GM21528 (cell line): ENCODE results near the gene GSTM5.
"Not testable (repeated sequence)": the region's sequence is repeated elsewhere in the genome, so short reads cannot be mapped to it uniquely, and the experiment has no call there.

Experiments used
- ATAC-seq: cut with Tn5 transposase; IDR thresholded peaks from one replicate; pipeline ENCODE4 v1.9.1; 2021; ENCODE audit warnings: mild to moderate bottlenecking, moderate library complexity; ENCODE audit not compliant: unreplicated experiment, low FRiP score

The GSTM5 gene

DNA sequence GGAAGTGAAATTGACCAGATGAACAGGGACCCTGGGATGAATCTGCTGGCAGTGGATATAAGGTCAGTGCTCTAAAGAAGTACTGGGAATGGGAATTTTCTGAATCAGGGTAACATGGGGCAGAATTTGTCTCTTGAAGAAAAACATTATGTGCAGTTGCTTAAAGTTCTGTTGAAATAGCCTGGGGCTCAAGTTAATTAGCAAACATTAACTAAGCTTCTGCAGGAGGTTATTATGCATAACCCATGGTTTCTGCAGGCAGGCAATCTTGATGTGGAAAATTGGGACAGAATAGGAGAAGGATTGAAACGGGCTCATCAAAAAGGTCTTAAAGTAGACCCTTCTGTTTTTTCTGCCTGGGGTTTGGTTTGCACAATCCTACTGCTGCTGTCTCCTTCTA, 14.0 kb downstream of the GSTM5 start:
- ATAC-seq: no peak

DNA sequence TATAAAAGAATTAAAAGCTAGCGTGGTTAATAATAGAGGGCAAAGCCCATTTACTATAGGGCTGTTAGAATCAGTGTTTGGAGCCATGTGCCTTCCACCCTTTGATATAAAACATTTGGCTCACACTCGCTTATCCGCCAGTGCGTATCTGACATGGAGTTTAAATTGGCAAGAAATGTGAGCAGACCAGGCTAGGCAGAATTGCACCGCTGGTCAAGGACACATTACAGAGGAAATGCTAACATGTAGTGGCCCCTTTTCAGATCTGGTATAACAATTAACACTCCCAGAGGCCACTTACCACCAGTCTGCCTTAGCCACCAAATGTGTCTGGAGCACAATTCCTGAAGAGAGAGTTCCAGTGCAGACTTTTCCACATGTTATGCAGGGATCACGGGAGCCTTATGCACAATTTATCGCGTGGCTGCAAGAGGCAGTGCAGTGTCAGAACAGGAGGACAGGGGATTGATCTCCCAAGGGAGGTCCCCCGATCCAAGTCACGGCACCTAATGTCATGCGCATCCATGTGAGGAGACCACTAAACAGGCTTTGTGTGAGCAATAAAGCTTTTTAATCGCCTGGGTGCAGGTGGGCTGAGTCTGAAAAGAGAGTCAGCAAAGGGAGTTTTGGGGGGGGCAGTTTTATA, 14.8 kb downstream of the GSTM5 start:
- ATAC-seq: no peak

DNA sequence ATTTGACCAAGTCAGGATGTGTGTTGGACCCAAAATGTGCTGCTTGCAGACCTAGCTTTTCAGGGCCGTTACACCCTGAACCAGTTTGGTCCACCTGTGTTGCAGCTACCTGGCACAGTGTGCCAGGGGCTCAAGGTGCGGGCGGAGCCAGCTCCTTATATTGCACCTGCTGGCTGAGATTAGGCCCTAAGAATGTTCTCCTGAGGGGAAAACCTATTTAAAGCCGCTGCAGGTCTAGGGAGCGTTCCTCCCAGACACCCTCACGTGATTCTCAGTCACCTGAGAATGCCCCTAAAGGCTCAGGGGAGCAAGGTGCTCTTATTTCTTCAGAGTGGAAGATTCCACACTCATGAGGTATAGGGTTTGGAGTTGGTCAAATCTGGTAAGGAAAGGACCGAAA, 16.8 kb downstream of the GSTM5 start:
- no peak for ATAC-seq

DNA sequence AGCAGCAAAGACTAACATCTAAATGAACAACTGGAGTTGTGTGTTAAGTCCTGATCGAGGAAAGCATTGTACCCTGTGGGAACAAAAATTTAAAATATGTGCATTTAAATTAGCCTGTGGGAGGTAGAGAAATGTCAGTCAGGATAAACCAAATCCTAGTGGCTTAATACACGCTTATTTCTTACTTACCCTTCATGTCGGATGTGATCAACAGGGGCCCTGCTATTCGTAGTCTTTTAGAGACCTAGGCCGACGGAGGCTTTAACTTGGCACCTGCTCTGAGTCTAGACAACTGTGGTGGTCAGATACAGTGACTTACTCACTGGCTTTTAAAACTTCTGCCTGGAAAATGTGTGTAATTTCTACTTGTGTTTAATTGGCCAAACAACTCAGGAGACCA, 18.6 kb downstream of the GSTM5 start:
- no peak for ATAC-seq

DNA sequence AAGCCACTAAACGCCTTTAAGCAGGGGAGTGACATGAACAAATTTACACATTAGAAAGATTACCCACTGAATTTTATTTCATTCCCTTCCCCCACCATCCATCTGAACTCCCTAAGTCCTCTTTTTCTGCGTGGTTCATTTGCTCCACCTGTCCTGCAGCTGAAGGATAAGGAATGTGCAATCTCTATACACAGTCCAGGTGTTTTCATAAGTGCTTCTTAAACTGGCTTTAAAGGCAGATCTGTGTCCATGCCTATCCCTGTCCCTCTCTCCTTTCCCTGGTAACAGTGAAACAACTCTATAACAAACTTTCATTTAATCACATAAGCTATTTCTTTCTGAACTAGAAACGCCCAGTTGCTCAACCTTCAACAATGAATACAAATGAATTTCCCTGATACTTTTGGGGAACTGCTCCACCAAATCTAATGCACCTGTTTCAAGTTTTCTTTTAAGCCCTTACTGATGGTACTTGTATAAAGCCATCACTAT, 20.4 kb downstream of the GSTM5 start:
- ATAC-seq: no peak

GRCh38 chr1:109733236-109733870, 21.3 kb downstream of the GSTM5 start:
- ATAC-seq: no peak

- ATAC-seq: peak; percentile 64
Measured at GRCh38 chr1:109739738-109740614, 27.9 kb downstream of the GSTM5 start.

GRCh38 chr1:109740615-109741373, 28.7 kb downstream of the GSTM5 start, which contains the start of gene GSTM3:
TSS of gene GSTM3 (minus strand) at chr1:109741038. CDS start at chr1:109740287, 751 bp downstream.
- no peak for ATAC-seq

GRCh38 chr1:109748311-109748710, 36.3 kb downstream of the GSTM5 start:
- not testable (repeated sequence) for ATAC-seq

DNA sequence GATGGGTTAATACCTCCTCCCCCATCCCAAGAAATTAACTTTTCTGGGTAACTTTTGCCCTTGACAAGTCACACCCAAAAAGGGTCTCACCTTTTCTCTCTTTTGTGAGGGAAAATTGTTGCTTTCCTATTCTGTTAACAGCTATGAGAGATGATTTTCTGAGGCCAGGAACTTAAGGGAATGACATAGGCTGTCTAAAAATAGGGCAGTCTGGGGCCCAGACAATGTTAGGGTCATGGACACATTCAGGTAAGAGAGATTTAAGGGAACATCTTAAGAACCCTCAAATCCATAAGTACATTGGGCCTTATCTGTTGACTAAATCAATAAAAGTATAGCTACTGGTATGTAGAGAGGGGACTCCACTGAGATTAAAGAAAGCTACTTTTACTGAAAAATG, 37.2 kb downstream of the GSTM5 start:
- no peak for ATAC-seq

- no peak for ATAC-seq
Measured at GRCh38 chr1:109750241-109750882, 38.3 kb downstream of the GSTM5 start.

- ATAC-seq: no peak
Measured at GRCh38 chr1:109750920-109751319, 38.9 kb downstream of the GSTM5 start.

DNA sequence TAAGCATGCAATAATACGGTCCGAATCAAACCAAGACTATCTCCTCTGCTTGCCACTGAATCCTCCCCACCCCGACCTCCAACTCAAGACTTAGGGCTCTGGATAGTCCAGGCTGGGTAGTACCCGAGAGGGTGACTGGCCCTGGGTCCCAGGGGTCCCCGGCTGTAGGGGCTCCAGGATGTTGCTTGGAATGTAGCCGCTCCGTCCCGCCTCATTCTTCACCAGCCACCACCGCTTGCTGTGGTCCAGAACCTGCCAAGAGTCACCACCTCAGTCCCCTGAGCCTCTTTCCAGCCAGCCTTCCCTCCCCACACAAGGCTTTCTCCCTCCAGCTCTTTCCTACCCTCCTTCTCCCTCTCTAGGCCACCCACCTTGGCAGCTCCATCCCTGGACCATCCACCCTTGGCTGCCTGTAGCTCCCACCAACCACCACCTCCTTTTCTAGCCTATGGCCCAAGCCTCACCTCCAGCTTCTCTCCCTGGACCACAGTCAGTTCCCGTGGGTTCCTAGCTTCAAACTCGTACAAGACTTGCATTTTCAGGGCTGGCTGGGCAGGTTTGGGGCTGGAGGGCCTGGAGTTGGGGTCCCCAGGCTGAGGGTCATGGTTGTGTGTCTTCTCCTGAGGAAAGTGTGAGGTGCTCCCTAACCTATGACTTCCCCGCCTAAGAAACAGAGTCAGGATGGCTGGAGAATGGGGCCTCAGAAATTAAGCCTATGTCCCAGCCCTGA, 39.6 kb downstream of the GSTM5 start:
- ATAC-seq: no peak

GRCh38 chr1:109754738-109755137, 42.7 kb downstream of the GSTM5 start:
- ATAC-seq: no peak

- ATAC-seq: not testable (repeated sequence)
Measured at GRCh38 chr1:109756325-109756724, 44.3 kb downstream of the GSTM5 start.

GRCh38 chr1:109756848-109757521, 44.9 kb downstream of the GSTM5 start:
- no peak for ATAC-seq

DNA sequence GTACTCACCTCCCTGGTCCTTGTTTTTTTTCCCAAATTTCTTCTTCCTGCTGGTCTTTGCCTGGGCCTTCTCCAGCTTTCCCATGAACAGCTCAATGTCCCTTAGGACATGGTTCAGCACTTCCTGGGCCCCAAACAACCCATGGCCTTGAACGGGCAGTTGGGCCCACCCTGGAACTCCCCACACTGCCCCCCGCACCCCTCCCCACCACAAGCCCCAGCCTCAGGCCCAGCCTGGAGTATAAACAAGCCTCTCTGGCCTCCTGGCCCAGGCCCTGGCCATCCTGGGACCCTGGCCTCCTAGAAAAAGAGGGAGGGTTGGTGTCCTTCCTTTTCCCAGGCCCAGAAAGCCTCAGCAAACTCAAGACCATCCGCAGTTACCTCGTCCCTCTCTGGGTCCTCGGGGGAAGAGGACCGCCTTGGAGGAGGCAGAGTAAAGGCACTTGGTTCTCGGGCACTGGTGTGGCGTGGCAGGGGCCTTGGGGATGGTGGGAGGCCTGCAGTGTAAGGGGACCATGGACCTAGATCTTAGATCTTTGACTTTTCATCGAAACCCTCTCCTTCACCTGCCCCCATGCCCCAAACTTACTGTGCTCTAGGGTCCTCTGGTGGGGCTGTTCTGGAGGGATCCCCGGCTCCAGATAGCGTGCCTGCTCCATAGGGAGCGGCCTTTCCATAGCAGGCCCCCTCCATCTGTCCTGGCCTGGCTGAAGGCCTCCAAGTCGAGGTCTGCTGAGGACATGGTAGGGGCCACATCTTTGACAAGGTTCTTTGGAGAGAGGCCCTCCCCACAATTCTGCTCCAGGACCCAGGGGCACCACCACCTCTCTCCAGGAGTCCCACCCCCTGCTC, 46.1 kb downstream of the GSTM5 start:
- ATAC-seq: no peak
